Coronary artery (tissue), 2 donors: ENCODE data around the gene APC2.
A peak's percentile ranks its signal among the peaks of the same experiment; 100 is the strongest.

Experiments
- DNase-seq: peaks from one replicate; pipeline ENCODE4 v3.0.0-alpha.2; 2017; ENCODE audit warnings: low spot score
- H3K27ac ChIP-seq, 2 donors: fragments of 200-600 bp; sonication (generic); one replicate each; pipeline ENCODE4 v1.5.1; 2016 to 2019
- H3K4me3 ChIP-seq: fragments of 200-600 bp; sonication (generic); 2 replicates; pipeline ENCODE4 v1.5.1; 2016; ENCODE audit warnings: mild to moderate bottlenecking, moderate library complexity
- TF ChIP-seq, protein P1 (sequence below): fragments of 200-600 bp; sonication (generic); IDR thresholded peaks from one replicate; pipeline ENCODE4 v1.5.1; 2019; ENCODE audit warnings: antibody characterized with exemption

The APC2 gene

DNA sequence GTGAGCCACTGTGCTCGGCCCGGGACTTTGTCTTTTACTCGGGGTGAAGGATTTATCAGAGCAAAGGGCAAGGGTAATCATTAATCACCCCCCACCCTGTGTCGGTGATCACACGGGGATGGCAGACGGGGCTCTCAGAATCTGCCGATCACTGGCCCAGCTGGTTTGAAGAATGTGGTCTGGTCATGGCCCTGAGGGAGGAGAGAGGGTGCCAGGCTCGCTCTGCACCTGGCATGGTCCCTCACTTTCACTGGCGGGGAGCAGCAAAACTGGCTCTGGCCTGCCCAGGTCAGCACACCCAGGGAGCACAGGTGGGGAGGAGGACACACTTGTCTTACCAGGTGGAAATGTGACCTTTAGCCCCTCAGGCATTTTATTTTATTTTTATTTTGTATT, 51.3 kb downstream of the APC2 start:
- H3K27ac ChIP-seq: no peak overlapping the region
- DNase-seq: no peak
- TF ChIP-seq, protein P1, sequence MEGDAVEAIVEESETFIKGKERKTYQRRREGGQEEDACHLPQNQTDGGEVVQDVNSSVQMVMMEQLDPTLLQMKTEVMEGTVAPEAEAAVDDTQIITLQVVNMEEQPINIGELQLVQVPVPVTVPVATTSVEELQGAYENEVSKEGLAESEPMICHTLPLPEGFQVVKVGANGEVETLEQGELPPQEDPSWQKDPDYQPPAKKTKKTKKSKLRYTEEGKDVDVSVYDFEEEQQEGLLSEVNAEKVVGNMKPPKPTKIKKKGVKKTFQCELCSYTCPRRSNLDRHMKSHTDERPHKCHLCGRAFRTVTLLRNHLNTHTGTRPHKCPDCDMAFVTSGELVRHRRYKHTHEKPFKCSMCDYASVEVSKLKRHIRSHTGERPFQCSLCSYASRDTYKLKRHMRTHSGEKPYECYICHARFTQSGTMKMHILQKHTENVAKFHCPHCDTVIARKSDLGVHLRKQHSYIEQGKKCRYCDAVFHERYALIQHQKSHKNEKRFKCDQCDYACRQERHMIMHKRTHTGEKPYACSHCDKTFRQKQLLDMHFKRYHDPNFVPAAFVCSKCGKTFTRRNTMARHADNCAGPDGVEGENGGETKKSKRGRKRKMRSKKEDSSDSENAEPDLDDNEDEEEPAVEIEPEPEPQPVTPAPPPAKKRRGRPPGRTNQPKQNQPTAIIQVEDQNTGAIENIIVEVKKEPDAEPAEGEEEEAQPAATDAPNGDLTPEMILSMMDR: no peak
- no peak overlapping the region for H3K4me3 ChIP-seq

GRCh38 chr19:1502433-1503088, 52.6 kb downstream of the APC2 start:
- peak overlapping the region; percentile 42 for H3K4me3 ChIP-seq
- TF ChIP-seq, protein P1: no peak
- DNase-seq: no peak

DNA sequence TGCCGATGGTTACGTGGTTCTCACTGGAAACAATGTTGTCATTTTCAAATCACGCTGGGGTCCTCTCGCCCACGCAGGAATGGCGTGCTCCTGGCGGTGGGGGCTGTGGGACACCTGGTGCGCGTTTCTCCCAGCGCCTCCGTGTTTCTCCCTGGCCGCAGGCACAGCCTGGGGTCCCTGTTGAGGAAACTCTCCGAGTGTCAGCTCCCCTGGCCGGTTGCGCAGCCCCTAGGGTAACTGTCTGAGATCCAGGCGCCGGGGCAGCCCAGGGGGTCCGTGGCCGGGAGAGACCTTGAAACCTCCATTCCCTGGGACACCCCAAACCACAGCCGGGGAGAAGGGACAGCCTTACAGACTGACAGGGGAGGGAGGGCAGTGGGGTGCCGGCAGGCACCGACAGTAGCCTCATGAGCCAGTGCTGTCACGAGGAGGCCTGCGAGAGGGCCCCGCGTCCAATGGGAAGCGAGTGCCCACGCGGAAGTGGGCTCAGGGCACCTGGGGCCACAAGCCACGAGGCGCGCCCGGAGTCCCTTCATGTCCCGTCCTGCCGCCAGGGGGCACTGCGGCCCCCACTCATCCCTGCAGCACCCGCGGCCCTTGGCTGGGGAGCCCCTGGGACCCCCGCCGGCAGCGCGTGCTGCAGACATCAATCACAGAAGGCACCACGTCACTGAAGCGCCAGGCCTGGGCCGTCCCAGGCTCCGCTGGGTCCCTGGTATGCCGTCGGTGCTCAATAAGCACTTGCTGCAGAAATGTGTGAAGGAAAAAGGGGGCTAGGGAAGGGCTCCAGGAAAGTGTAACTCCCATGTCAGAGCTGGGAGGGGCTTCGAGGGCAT, 53.4 kb downstream of the APC2 start:
- Histone ChIP-seq H3K4me3 (peak overlapping the region; percentile 42), H3K27ac (no peak overlapping the region)
- DNase-seq: no peak
- TF ChIP-seq, protein P1: peak; percentile 61

More at GRCh38 chr19:1502433-1503088, 52.6 kb downstream of the APC2 start:
- no peak overlapping the region for H3K27ac ChIP-seq

GRCh38 chr19:1503925-1504773, 54.2 kb downstream of the APC2 start:
- no peak for DNase-seq
- TF ChIP-seq, protein P1: no peak
- H3K27ac ChIP-seq: no peak overlapping the region

GRCh38 chr19:1505012-1505411, 55.1 kb downstream of the APC2 start:
- DNase-seq: no peak
- Histone ChIP-seq H3K4me3 (no peak overlapping the region), H3K27ac (no peak overlapping the region)
- TF ChIP-seq, protein P1: no peak

More at GRCh38 chr19:1503925-1504773, 54.2 kb downstream of the APC2 start:
- H3K4me3 ChIP-seq: no peak overlapping the region

GRCh38 chr19:1505991-1506881, 56.3 kb downstream of the APC2 start:
- DNase-seq: no peak
- Histone ChIP-seq H3K4me3 (no peak overlapping the region), H3K27ac (no peak overlapping the region)
- TF ChIP-seq, protein P1: no peak
